CD14-positive monocyte (primary cell): ENCODE data around the gene KAT5. TPM values are rescaled to one million over a fixed set of nuclear protein-coding genes. Genes with fewer than 3 reads are reported as not detected.
"Not testable (repeated sequence)": the region's sequence is repeated elsewhere in the genome, so short reads cannot be mapped to it uniquely, and the experiment has no call there.

ENCODE experiments used
- DNase-seq, 3 donors: peaks; one replicate each; pipeline ENCODE4 v3.0.0-alpha.2; 2011 to 2022
- H2AFZ ChIP-seq: 2 replicates; pipeline ENCODE4 v1.6.0; 2012; ENCODE audit warnings: mild to moderate bottlenecking, low read depth, low read length, inconsistent platforms; ENCODE audit not compliant: insufficient read depth, poor library complexity, severe bottlenecking
- H3K27ac ChIP-seq, 2 donors: 1 replicate in 1 of 2; 2 replicates in 1 of 2; pipeline ENCODE4 v1.5.1; 2012 to 2013; ENCODE audit warnings: low read length in 2 of 2, control low read depth in 1 of 2, inconsistent platforms in 1 of 2, low read depth in 1 of 2, mild to moderate bottlenecking in 1 of 2
- H3K27me3 ChIP-seq, 2 donors: one replicate each; pipeline versions ENCODE4 v1.6.0 to v1.6.1; 2011 to 2013; ENCODE audit warnings: low read length in 2 of 2; ENCODE audit not compliant: control insufficient read depth in 2 of 2, insufficient read depth in 2 of 2
- H3K36me3 ChIP-seq, 2 donors: replicated peaks in 1 of 2; 1 replicate in 1 of 2; 2 replicates in 1 of 2; pipeline versions ENCODE4 v1.5.1 to v1.6.1; 2012 to 2013; ENCODE audit warnings: low read length in 2 of 2, control low read depth in 1 of 2, inconsistent platforms in 1 of 2, mild to moderate bottlenecking in 1 of 2; ENCODE audit not compliant: insufficient read depth in 2 of 2, control insufficient read depth in 1 of 2
- H3K4me1 ChIP-seq, 2 donors: 1 replicate in 1 of 2; 2 replicates in 1 of 2; pipeline versions ENCODE4 v1.5.1 to v1.6.1; 2012 to 2013; ENCODE audit warnings: low read length in 2 of 2, control low read depth in 1 of 2, inconsistent platforms in 1 of 2, mild to moderate bottlenecking in 1 of 2, moderate library complexity in 1 of 2; ENCODE audit not compliant: insufficient read depth in 2 of 2, control insufficient read depth in 1 of 2
- H3K4me2 ChIP-seq: replicated peaks from 2 replicates; pipeline ENCODE3; 2012; ENCODE audit warnings: low read length, moderate library complexity, mild to moderate bottlenecking; ENCODE audit not compliant: poor library complexity, severe bottlenecking; ENCODE audit errors: extremely low read depth
- H3K4me3 ChIP-seq, 3 experiments: fragments of 200-600 bp in 1 of 3; sonication (generic) in 1 of 3; replicated peaks in 1 of 3; 1 replicate in 2 of 3; 2 replicates in 1 of 3; pipeline ENCODE4 v1.5.1; 2011 to 2013; ENCODE audit warnings: low read length in 3 of 3, mild to moderate bottlenecking in 3 of 3, control low read depth in 2 of 3, low read depth in 2 of 3, inconsistent platforms in 1 of 3, moderate library complexity in 1 of 3
- H3K79me2 ChIP-seq: 2 replicates; pipeline ENCODE4 v1.6.0; 2012; ENCODE audit warnings: mild to moderate bottlenecking, control low read depth, inconsistent platforms, low read length, moderate library complexity; ENCODE audit not compliant: insufficient read depth
- H3K9ac ChIP-seq: 2 replicates; pipeline ENCODE4 v1.6.0; 2017; ENCODE audit warnings: low read length, mild to moderate bottlenecking; ENCODE audit not compliant: insufficient read depth, poor library complexity, severe bottlenecking
- H3K9me3 ChIP-seq, 2 donors: replicated peaks in 1 of 2; 1 replicate in 1 of 2; 2 replicates in 1 of 2; pipeline versions ENCODE4 v1.5.1 to v1.6.1; 2012 to 2013; ENCODE audit warnings: low read length in 2 of 2, control low read depth in 1 of 2; ENCODE audit not compliant: control insufficient read depth in 1 of 2, insufficient read depth in 1 of 2
- H4K20me1 ChIP-seq: 2 replicates; pipeline ENCODE4 v1.6.0; 2012; ENCODE audit warnings: mild to moderate bottlenecking, low read length, control low read depth, moderate library complexity; ENCODE audit not compliant: insufficient read depth
- H3K27ac Mint-ChIP-seq, 7 donors: one replicate each; pipeline ENCODE4 v1.8.0; 2020; ENCODE audit warnings: mild to moderate bottlenecking in 7 of 7, mixed read lengths in 7 of 7, moderate library complexity in 6 of 7, inconsistent platforms in 2 of 7
- H3K27me3 Mint-ChIP-seq, 3 donors: one replicate each; pipeline ENCODE4 v1.8.0; 2021 to 2022; ENCODE audit warnings: low read depth in 3 of 3, mild to moderate bottlenecking in 3 of 3, mixed read lengths in 3 of 3, moderate library complexity in 3 of 3, inconsistent platforms in 1 of 3
- H3K36me3 Mint-ChIP-seq, 2 donors: one replicate each; pipeline ENCODE4 v1.8.0; 2020; ENCODE audit warnings: mixed read lengths in 2 of 2, inconsistent platforms in 1 of 2, mild to moderate bottlenecking in 1 of 2
- H3K4me1 Mint-ChIP-seq: one replicate; pipeline ENCODE4 v1.8.0; 2020; ENCODE audit warnings: mild to moderate bottlenecking, mixed read lengths
- H3K4me3 Mint-ChIP-seq, 2 donors: one replicate each; pipeline ENCODE4 v1.8.0; 2020; ENCODE audit warnings: mild to moderate bottlenecking in 2 of 2, mixed read lengths in 2 of 2, moderate library complexity in 1 of 2
- H3K9me3 Mint-ChIP-seq, 7 donors: one replicate each; pipeline ENCODE4 v1.8.0; 2020 to 2022; ENCODE audit warnings: mixed read lengths in 7 of 7, mild to moderate bottlenecking in 6 of 7, moderate library complexity in 6 of 7, inconsistent platforms in 2 of 7
- CTCF ChIP-seq: fragments of 200-600 bp; IDR thresholded peaks from one replicate; pipeline ENCODE4 v1.8.0; 2022; ENCODE audit warnings: antibody characterized with exemption, mild to moderate bottlenecking
- WGBS: methylation state at CpG from one replicate; pipeline ENCODE4 v1.1.5; 2013; ENCODE audit warnings: missing lambda C conversion rate; ENCODE audit not compliant: insufficient coverage; 5-methylcytosine and 5-hydroxymethylcytosine counted together
- intact Hi-C, 2 donors: fragments of 100-400 bp; cut with micrococcal nuclease; formaldehyde crosslinking; loops; one replicate each; pipeline versions ENCODE4 v1.15.0 to v1.15.1; 2023
- polyA plus RNA-seq, 3 donors: library from polyadenylated mRNA; depleted of rRNA in 1 of 3; unstranded in 2 of 3; stranded (reverse) in 1 of 3; fragments of 300-500 nt in 2 of 3; fragments of >200 nt in 1 of 3; fragmentation: Illumina TruSeq in 2 of 3; gene quantifications; 1 replicate in 2 of 3; 2 replicates in 1 of 3; pipeline ENCODE4 v1.2.3, GENCODE V29; 2012 to 2021

The KAT5 gene
- polyA plus RNA-seq, 3 donors, result 32.5 to 48.7 (median 33.1) TPM

GRCh38 chr11:65766535-65766934 is 54.5 kb downstream of the KAT5 start:
- Histone ChIP-seq H3K9ac (no peak overlapping the region), H3K27me3 (no peaks in the 10 kb centered on the region), H3K4me1 (peaks cover 41 to 49% of the 10 kb centered on the region in 2 donors), H4K20me1 (no peaks in the 10 kb centered on the region), H3K4me2 (no peak overlapping the region), H2AFZ (no peak overlapping the region), H3K4me3 (no peak overlapping the region), H3K9me3 (no peaks in the 10 kb centered on the region), H3K36me3 (no peaks in the 10 kb centered on the region), H3K27ac (no peak overlapping the region), H3K79me2 (peaks cover 9% of the 10 kb centered on the region)
- Mint-ChIP-seq H3K4me3 (no peak overlapping the region), H3K9me3 (peaks cover 0 to 6% (median 2%) of the 10 kb centered on the region in 7 donors), H3K27me3 (peaks cover 0 to 2% (median 0%) of the 10 kb centered on the region in 3 donors), H3K4me1 (peaks cover 52% of the 10 kb centered on the region), H3K36me3 (peaks cover 0 to 16% of the 10 kb centered on the region in 2 donors), H3K27ac (peak overlapping the region in 4 of 7 donors; percentile 26 to 80 (median 66))
- DNase-seq, result no peak
- WGBS, result 0% methylated on average over 2 of the region's 7 CpGs
- TF ChIP-seq CTCF, result no peak
- intact Hi-C loops, result loop anchor here in 1 of 2 donors (5.0 to 10.0 kb wide), 2 partner anchors 48 to 54 kb away; partner anchors contain the start of gene KAT5

GRCh38 chr11:65767406-65767805 is 55.4 kb downstream of the KAT5 start:
- H3K36me3 ChIP-seq, result no peaks in the 10 kb centered on the region
- no peaks in the 10 kb centered on the region for H4K20me1 ChIP-seq
- H3K4me1 ChIP-seq, result peaks cover 41 to 49% of the 10 kb centered on the region in 2 donors
- H3K4me1 Mint-ChIP-seq, result peaks cover 53% of the 10 kb centered on the region
- no peak overlapping the region for H3K4me3 Mint-ChIP-seq
- intact Hi-C loops, result loop anchor here in 1 of 2 donors (5.0 to 10.0 kb wide), 2 partner anchors 47 to 55 kb away; partner anchors contain the start of gene KAT5
- 75% methylated on average over 3 of the region's 10 CpGs for WGBS
- no peak overlapping the region for H3K4me2 ChIP-seq
- H3K4me3 ChIP-seq, result no peak overlapping the region
- no peak for TF ChIP-seq CTCF
- H3K9me3 ChIP-seq, result no peaks in the 10 kb centered on the region
- H3K9ac ChIP-seq, result no peak overlapping the region
- H3K27ac ChIP-seq, result no peak overlapping the region
- H3K9me3 Mint-ChIP-seq, result peaks cover 0 to 2% (median 0%) of the 10 kb centered on the region in 7 donors
- peaks cover 0 to 2% (median 0%) of the 10 kb centered on the region in 3 donors for H3K27me3 Mint-ChIP-seq
- no peak overlapping the region for H3K27ac Mint-ChIP-seq
- H3K27me3 ChIP-seq, result no peaks in the 10 kb centered on the region
- no peak for DNase-seq
- no peak overlapping the region for H2AFZ ChIP-seq
- H3K36me3 Mint-ChIP-seq, result peaks cover 0 to 17% of the 10 kb centered on the region in 2 donors
- H3K79me2 ChIP-seq, result peaks cover 18% of the 10 kb centered on the region

DNA sequence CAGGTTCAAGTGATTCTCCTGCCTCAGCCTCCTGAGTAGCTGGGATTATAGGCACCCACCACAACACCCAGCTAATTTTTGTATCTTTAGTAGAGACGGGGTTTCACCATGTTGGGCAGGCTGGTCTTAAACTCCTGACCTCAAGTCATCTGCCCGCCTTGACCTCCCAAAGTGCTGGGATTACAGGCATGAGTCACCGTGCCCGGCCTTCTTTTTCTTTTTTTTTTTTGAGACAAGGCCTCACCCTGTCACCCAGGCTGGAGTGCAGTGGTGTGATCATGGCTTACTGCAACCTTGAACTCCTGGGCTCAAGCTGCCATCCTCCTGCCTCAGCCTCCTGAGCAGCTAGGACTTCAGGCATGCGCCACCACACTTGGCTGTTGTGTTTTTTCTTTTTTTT is 55.8 kb downstream of the KAT5 start:
- intact Hi-C loops, result loop anchor here (2.0 to 10.0 kb wide), 3 partner anchors 47 to 56 kb away; partner anchors contain the start of gene KAT5 (in 2 of the 2)
- not testable (repeated sequence) for H3K9me3 ChIP-seq, H3K27me3 ChIP-seq, H3K4me2 ChIP-seq, H2AFZ ChIP-seq, H3K9me3 Mint-ChIP-seq, H3K36me3 ChIP-seq, H4K20me1 ChIP-seq, H3K4me3 ChIP-seq, H3K27ac ChIP-seq, H3K9ac ChIP-seq, H3K4me3 Mint-ChIP-seq, H3K27me3 Mint-ChIP-seq
- 20% methylated on average over 1 of the region's 5 CpGs for WGBS
- Histone ChIP-seq H3K4me1 (peaks cover 41 to 51% of the 10 kb centered on the region in 2 donors), H3K79me2 (peaks cover 22% of the 10 kb centered on the region)
- Mint-ChIP-seq H3K4me1 (peaks cover 55% of the 10 kb centered on the region), H3K36me3 (peaks cover 0 to 21% of the 10 kb centered on the region in 2 donors), H3K27ac (peak overlapping the region in 5 of 7 donors; percentile 3 to 68 (median 48))
- peak in 2 of 3 donors; percentile 41 to 69 for DNase-seq
